ENCODE results near the gene TNP2.
"Not testable (repeated sequence)": the region's sequence is repeated elsewhere in the genome, so short reads cannot be mapped to it uniquely, and the experiment has no call there.

TNP2 gene

GRCh38 chr16:11300560-11300892 is 31.4 kb upstream of the TNP2 start:
- ChIA-PET POLR2A (no interaction called here), CTCF (no interaction called here)
- TF ChIP-seq TARDBP (IDR thresholded peaks at IDR 0.05) (no peak), CTBP1 (IDR thresholded peaks at IDR 0.05; ENCODE audit: borderline replicate concordance) (no peak), FOXA1 (IDR thresholded peaks at IDR 0.05) (no peak), LEF1 (IDR thresholded peaks at IDR 0.05; ENCODE audit: borderline replicate concordance) (no peak)
- no peak for DNase-seq (ENCODE audit: extremely low spot score)

- CTCF ChIA-PET, result no interaction called here
- POLR2A ChIA-PET, result no interaction called here
- no peak for DNase-seq (ENCODE audit: extremely low spot score)
- no peak for TF ChIP-seq FOXM1 (IDR thresholded peaks at IDR 0.05; ENCODE audit: borderline replicate concordance)
- TF ChIP-seq CTBP1 (IDR thresholded peaks at IDR 0.05; ENCODE audit: borderline replicate concordance), result no peak
- TF ChIP-seq ZNF384 (IDR thresholded peaks at IDR 0.05), result no peak
- no peak for TF ChIP-seq BHLHE40 (IDR thresholded peaks at IDR 0.05; ENCODE audit: borderline replicate concordance)
- no peak for TF ChIP-seq SUZ12 (IDR thresholded peaks at IDR 0.05)
- no peak for TF ChIP-seq LEF1 (IDR thresholded peaks at IDR 0.05; ENCODE audit: borderline replicate concordance)
- no peak for TF ChIP-seq L3MBTL2 (conservative IDR thresholded peaks at IDR 0.05)
- TF ChIP-seq ARNT (IDR thresholded peaks at IDR 0.05), result no peak
- no peak for TF ChIP-seq HDGF (IDR thresholded peaks at IDR 0.05; ENCODE audit: borderline replicate concordance)
- TF ChIP-seq NFRKB (IDR thresholded peaks at IDR 0.05), result no peak
- TF ChIP-seq ELF4 (IDR thresholded peaks at IDR 0.05), result no peak
- no peak for TF ChIP-seq TARDBP (IDR thresholded peaks at IDR 0.05)
- TF ChIP-seq FOXA1 (IDR thresholded peaks at IDR 0.05), result no peak
Observed at GRCh38 chr16:11299865-11300559, 30.9 kb upstream of the TNP2 start.

- CTCF ChIA-PET; DNase-seq (ENCODE audit: extremely low spot score); POLR2A ChIA-PET: not testable (repeated sequence)
Observed at GRCh38 chr16:11298950-11299547, 29.9 kb upstream of the TNP2 start.

GRCh38 chr16:11298143-11298900 is 29.2 kb upstream of the TNP2 start:
- no peak for DNase-seq (ENCODE audit: extremely low spot score)
- ChIA-PET POLR2A (interaction anchor here (0.9 to 1.6 kb wide), 2 partner anchors 14 to 42 kb away, joined by 3 read pairs; partner anchors contain the start of gene SOCS1), CTCF (interaction anchor here (0.6 kb wide), 1 partner anchor 21 kb away, joined by 3 read pairs; no protein-coding TSS in a partner anchor)
- TF ChIP-seq FOXM1 (IDR thresholded peaks at IDR 0.05; ENCODE audit: borderline replicate concordance) (no peak), FOXA1 (IDR thresholded peaks at IDR 0.05) (no peak), LEF1 (IDR thresholded peaks at IDR 0.05; ENCODE audit: borderline replicate concordance) (no peak), ARNT (IDR thresholded peaks at IDR 0.05) (no peak), SUZ12 (IDR thresholded peaks at IDR 0.05) (no peak), ELF4 (IDR thresholded peaks at IDR 0.05) (no peak), ZNF384 (IDR thresholded peaks at IDR 0.05) (no peak), FOXK2 (IDR thresholded peaks at IDR 0.05) (no peak), TARDBP (IDR thresholded peaks at IDR 0.05) (no peak), NFRKB (IDR thresholded peaks at IDR 0.05) (no peak), BHLHE40 (IDR thresholded peaks at IDR 0.05; ENCODE audit: borderline replicate concordance) (no peak), PKNOX1 (IDR thresholded peaks at IDR 0.05) (no peak), HDGF (IDR thresholded peaks at IDR 0.05; ENCODE audit: borderline replicate concordance) (no peak), CTBP1 (IDR thresholded peaks at IDR 0.05; ENCODE audit: borderline replicate concordance) (no peak)

GRCh38 chr16:11297492-11298142 is 28.5 kb upstream of the TNP2 start:
- CTCF ChIA-PET, result interaction anchor here (0.5 to 0.6 kb wide), 2 partner anchors 21 to 27 kb away, joined by 3 read pairs; no protein-coding TSS in a partner anchor
- no peak for DNase-seq (ENCODE audit: extremely low spot score)
- POLR2A ChIA-PET, result interaction anchor here (0.9 to 1.6 kb wide), 3 partner anchors 14 to 42 kb away, joined by 3 to 4 read pairs (median 3); partner anchors contain the start of gene SOCS1
- TF ChIP-seq TARDBP (IDR thresholded peaks at IDR 0.05) (no peak), HDGF (IDR thresholded peaks at IDR 0.05; ENCODE audit: borderline replicate concordance) (no peak), SP1 (IDR thresholded peaks at IDR 0.05) (no peak), CTBP1 (IDR thresholded peaks at IDR 0.05; ENCODE audit: borderline replicate concordance) (no peak), FOXA1 (IDR thresholded peaks at IDR 0.05) (no peak), ZNF384 (IDR thresholded peaks at IDR 0.05) (no peak), FOXM1 (IDR thresholded peaks at IDR 0.05; ENCODE audit: borderline replicate concordance) (no peak), ELF4 (IDR thresholded peaks at IDR 0.05) (no peak), SUZ12 (IDR thresholded peaks at IDR 0.05) (no peak), PKNOX1 (IDR thresholded peaks at IDR 0.05) (no peak)

All from HEK293T (cell line).